Cardiac ventricle fibroblast (primary cell): ENCODE measurements around the gene TACSTD2. TPM values are rescaled to one million over a fixed set of nuclear protein-coding genes. Genes with fewer than 3 reads are reported as not detected.

ENCODE experiments used
- total RNA-seq: library from RNA; depleted of rRNA; stranded (reverse); fragments of >200 nt; gene quantifications from 2 replicates; pipeline ENCODE4 v1.2.3, GENCODE V29; 2015

Gene TACSTD2
- not detected in 2 replicates for total RNA-seq

DNA sequence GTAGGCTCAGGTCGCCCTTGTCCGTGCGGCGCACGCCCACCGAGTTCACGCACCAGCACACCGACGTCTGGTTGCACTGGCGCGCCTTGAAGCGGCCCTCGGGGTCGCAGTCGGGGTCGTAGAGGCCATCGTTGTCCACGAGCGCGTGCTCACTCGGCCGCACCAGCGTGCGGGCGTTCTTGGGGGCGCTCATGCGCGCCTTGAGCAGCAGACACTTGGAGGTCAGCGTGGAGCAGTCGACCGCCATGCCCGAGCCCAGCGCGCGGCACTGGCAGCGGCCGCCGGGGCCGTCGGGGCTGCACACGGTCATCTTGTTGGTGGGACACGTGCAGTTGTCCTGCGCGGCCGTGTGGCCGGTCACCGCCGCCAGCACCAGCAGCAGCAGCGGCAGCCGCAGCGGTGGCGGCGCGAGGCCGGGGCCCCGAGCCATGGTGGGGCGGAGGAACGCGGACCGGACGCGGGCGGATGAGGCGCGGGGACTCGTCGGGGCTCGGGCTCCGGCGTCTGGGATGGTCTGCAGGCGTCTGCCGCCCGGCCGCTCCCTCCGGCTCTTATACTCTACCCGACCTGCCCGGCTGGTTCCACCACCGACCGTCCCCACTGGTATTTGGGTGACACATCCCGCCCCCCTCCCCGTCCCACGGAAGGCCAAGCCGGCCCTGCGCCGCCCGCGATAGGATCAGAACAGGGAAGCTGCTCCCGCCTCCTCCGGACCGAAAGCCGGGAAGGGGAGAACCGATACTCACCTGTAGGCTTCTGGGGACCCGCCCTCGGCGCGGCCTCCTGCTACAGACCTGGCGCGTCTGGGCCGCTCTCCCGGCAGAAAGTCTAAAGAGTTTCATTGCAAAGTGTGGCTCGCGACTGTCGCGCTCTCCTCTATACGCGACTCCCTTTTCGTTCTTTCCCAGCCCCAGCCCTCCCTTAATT, at the start of gene TACSTD2:
TACSTD2 (minus strand) TSS at position 526 of the 927 bp plus-strand sequence; CDS start at position 430, 96 bp downstream.

DNA sequence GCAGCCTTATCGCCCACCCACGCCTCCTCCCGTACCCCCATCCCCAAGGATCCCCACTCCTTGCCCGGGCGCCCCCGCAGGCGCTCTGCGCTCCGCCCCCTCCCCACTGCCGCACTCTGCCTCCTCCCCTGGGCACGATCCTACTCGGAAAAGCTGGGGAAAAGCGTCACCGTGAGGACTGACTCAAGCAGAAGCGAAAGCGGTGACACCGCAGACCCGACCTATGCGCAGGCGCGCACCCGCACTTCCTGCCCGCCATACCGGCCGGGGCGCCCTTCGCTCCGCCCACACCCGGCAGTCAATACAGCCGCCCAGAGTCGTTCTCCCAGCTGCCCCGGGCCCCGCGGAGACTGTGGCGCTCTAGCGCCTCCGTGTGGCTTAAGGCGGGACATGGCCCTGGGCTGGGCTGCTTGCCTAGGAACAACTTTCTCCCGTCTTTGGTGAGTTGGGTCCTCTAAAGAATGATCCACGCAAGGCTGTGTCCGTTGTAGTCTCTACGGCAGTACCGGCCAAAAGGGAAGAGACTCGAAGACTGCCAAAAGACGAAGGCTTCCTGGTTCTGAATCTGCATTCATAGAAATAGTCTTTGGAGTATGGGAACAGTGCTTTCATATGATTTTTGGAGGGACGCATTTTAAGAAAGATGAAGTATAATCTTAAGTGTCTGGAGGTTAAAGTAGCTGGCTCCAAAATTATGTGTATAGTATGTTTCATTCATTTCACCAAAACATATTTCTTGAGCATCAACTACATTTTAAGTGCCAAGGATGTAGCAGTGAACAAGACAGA, 30.3 kb downstream of the TACSTD2 start, which contains the start of gene OMA1:
OMA1 (minus strand) TSS at position 207 of the 789 bp plus-strand sequence. CDS start 7,432 bp downstream, outside the sequence.

Other genes starting within 250 kb of the TACSTD2 start
- gene OMA1, start 30.5 kb downstream of the TACSTD2 start, total RNA-seq = 11.6 and 15.5 TPM in 2 replicates
- gene MYSM1, start 122.8 kb upstream of the TACSTD2 start, total RNA-seq = 5.8 and 7.0 TPM in 2 replicates
- gene JUN, start 206.8 kb upstream of the TACSTD2 start, total RNA-seq = 148 and 161 TPM in 2 replicates